ENCODE data around the gene C1QA.
A peak's percentile ranks its signal among the peaks of the same experiment; 100 is the strongest.

C1QA gene

GRCh38 chr1:22613951-22614350 lies 22.5 kb upstream of the C1QA start:
- TF ChIP-seq POLR2A (IDR thresholded peaks at IDR 0.05; ENCODE audit: extremely low read depth, insufficient read length): no peak
- TF ChIP-seq MAX (IDR thresholded peaks at IDR 0.05; ENCODE audit: low read depth, low read length): no peak
- no peak for TF ChIP-seq CTCF (IDR thresholded peaks at IDR 0.05; ENCODE audit: low read depth, low read length)
- no peak for TF ChIP-seq MYC (IDR thresholded peaks at IDR 0.05; ENCODE audit: low read depth, low read length)
- H3K4me3 ChIP-seq (ENCODE audit: low read depth, low read length): no peak overlapping the region
- DNase-seq (ENCODE audit: low read depth): peak; percentile 35

- TF ChIP-seq CTCF (IDR thresholded peaks at IDR 0.05; ENCODE audit: low read depth, low read length) (no peak), MAX (IDR thresholded peaks at IDR 0.05; ENCODE audit: low read depth, low read length) (no peak), POLR2A (IDR thresholded peaks at IDR 0.05; ENCODE audit: extremely low read depth, insufficient read length) (no peak), MYC (IDR thresholded peaks at IDR 0.05; ENCODE audit: low read depth, low read length) (no peak)
- no peak overlapping the region for H3K4me3 ChIP-seq (ENCODE audit: low read depth, low read length)
- peak; percentile 20 for DNase-seq (ENCODE audit: low read depth)
Measured at GRCh38 chr1:22615886-22616285, 20.5 kb upstream of the C1QA start.

GRCh38 chr1:22616571-22616970 lies 19.9 kb upstream of the C1QA start:
- no peak for TF ChIP-seq POLR2A (IDR thresholded peaks at IDR 0.05; ENCODE audit: extremely low read depth, insufficient read length)
- no peak for TF ChIP-seq MAX (IDR thresholded peaks at IDR 0.05; ENCODE audit: low read depth, low read length)
- no peak for TF ChIP-seq CTCF (IDR thresholded peaks at IDR 0.05; ENCODE audit: low read depth, low read length)
- no peak for TF ChIP-seq MYC (IDR thresholded peaks at IDR 0.05; ENCODE audit: low read depth, low read length)
- DNase-seq (ENCODE audit: low read depth): no peak
- H3K4me3 ChIP-seq (ENCODE audit: low read depth, low read length): no peak overlapping the region

- TF ChIP-seq MAX (IDR thresholded peaks at IDR 0.05; ENCODE audit: low read depth, low read length) (no peak), CTCF (IDR thresholded peaks at IDR 0.05; ENCODE audit: low read depth, low read length) (no peak), POLR2A (IDR thresholded peaks at IDR 0.05; ENCODE audit: extremely low read depth, insufficient read length) (no peak), MYC (IDR thresholded peaks at IDR 0.05; ENCODE audit: low read depth, low read length) (no peak)
- H3K4me3 ChIP-seq (ENCODE audit: low read depth, low read length): no peak overlapping the region
- DNase-seq (ENCODE audit: low read depth): no peak
Measured at GRCh38 chr1:22618056-22618455, 18.4 kb upstream of the C1QA start.

- 0 out of 2 replicates have a peak, but pooled peaks have one; percentile 17 for TF ChIP-seq MYC (IDR thresholded peaks at IDR 0.05; ENCODE audit: low read depth, low read length)
- TF ChIP-seq POLR2A (IDR thresholded peaks at IDR 0.05; ENCODE audit: extremely low read depth, insufficient read length): no peak
- TF ChIP-seq MAX (IDR thresholded peaks at IDR 0.05; ENCODE audit: low read depth, low read length): 0 out of 2 replicates have a peak, but pooled peaks have one; percentile 4
- DNase-seq (ENCODE audit: low read depth): peak; percentile 88
- H3K4me3 ChIP-seq (ENCODE audit: low read depth, low read length): no peak overlapping the region
Measured at GRCh38 chr1:22619252-22619651, 17.2 kb upstream of the C1QA start.

GRCh38 chr1:22619798-22620197 lies 16.6 kb upstream of the C1QA start:
- TF ChIP-seq POLR2A (IDR thresholded peaks at IDR 0.05; ENCODE audit: extremely low read depth, insufficient read length): no peak
- TF ChIP-seq MAX (IDR thresholded peaks at IDR 0.05; ENCODE audit: low read depth, low read length): no peak
- TF ChIP-seq MYC (IDR thresholded peaks at IDR 0.05; ENCODE audit: low read depth, low read length): no peak
- TF ChIP-seq CTCF (IDR thresholded peaks at IDR 0.05; ENCODE audit: low read depth, low read length): no peak
- DNase-seq (ENCODE audit: low read depth): peak; percentile 47
- no peak overlapping the region for H3K4me3 ChIP-seq (ENCODE audit: low read depth, low read length)

Measured in NB4 (cell line).